Adipocyte (in vitro differentiated cells): ENCODE measurements around the gene SMPDL3B.

Source experiments
- DNase-seq: peaks from one replicate; pipeline ENCODE4 v3.0.0-alpha.2; 2015; ENCODE audit warnings: low read depth
- H3K27me3 ChIP-seq: replicated peaks from 2 replicates; pipeline ENCODE4 v1.7.0; 2013; ENCODE audit warnings: mild to moderate bottlenecking, low read length, moderate library complexity; ENCODE audit not compliant: control insufficient read depth, insufficient read depth
- H3K36me3 ChIP-seq: 2 replicates; pipeline ENCODE4 v1.7.0; 2013; ENCODE audit warnings: low read length, mild to moderate bottlenecking, moderate library complexity; ENCODE audit not compliant: control insufficient read depth, insufficient read depth, severe bottlenecking
- H3K4me1 ChIP-seq: 2 replicates; pipeline ENCODE4 v1.7.0; 2013; ENCODE audit warnings: mild to moderate bottlenecking, low read length, moderate library complexity; ENCODE audit not compliant: control insufficient read depth, insufficient read depth
- H3K4me3 ChIP-seq: 2 replicates; pipeline ENCODE4 v1.7.0; 2013; ENCODE audit warnings: mild to moderate bottlenecking, low read length, moderate library complexity
- H3K9ac ChIP-seq: 2 replicates; pipeline ENCODE4 v1.7.0; 2013; ENCODE audit warnings: mild to moderate bottlenecking, low read length, moderate library complexity
- H3K9me3 ChIP-seq: 2 replicates; pipeline ENCODE4 v1.7.0; 2013; ENCODE audit warnings: mild to moderate bottlenecking, low read length, moderate library complexity; ENCODE audit not compliant: control insufficient read depth

Gene SMPDL3B

DNA sequence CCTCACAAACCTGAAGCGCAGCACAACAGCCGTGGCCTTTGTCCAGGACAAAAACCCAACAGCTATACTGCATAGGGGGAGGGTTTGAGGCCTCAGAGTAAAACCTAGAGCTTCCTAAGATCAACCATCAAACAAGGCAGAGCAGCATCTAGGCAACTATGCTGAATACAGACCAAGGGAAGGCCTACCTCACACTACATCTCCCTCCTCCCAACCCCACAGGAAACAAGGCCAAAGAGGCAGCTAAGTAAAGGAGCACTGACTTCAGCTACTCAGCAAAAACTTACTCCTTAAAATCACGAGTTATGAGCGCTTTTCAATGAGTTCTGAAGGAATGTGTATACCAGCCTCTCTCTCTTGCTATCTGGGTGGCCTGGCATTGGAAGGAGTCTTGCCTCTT is 37.3 kb downstream of the SMPDL3B start:
- no peak for DNase-seq

DNA sequence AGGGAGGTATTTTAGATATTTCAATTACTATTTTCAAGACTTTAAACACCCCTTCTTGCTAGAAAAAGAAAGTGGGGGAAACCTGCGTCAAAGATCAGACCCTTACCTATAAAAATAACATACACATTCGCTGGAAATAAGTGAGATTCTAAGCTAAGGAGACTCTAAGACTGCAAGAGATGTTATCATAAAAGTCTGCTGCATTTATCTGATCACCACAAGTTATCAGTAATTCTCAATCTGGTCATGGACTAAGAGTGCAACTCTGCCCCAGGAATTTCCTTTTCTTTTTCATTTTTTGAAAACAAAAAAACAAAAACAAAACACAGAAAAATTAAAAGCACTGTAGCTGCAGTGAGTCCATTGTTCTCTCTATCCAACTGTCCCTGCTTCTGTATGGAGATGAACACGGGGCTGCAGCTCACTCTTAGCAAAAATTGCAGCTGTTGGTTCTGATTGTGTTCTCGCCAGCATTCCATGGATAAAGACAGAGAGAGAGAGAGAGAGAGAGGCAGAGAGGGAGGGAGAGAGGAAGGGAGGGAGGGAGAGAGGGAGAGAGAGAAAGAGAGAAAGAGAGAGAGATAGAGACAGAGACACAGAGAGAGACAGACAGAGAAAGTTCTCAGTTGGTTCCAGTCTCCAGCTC is 39.1 kb downstream of the SMPDL3B start:
- peaks cover 29% of the 10 kb centered on the region for H3K4me1 ChIP-seq
- H3K36me3 ChIP-seq = peaks cover 27% of the 10 kb centered on the region
- H3K27me3 ChIP-seq = no peaks in the 10 kb centered on the region
- no peak overlapping the region for H3K4me3 ChIP-seq
- no peak overlapping the region for H3K9ac ChIP-seq
- DNase-seq = no peak
- no peaks in the 10 kb centered on the region for H3K9me3 ChIP-seq

More for the DNA sequence above, 37.3 kb downstream of the SMPDL3B start:
- peaks cover 47% of the 10 kb centered on the region for H3K4me1 ChIP-seq
- H3K9ac ChIP-seq = no peak overlapping the region
- no peak overlapping the region for H3K4me3 ChIP-seq
- H3K36me3 ChIP-seq = peaks cover 24% of the 10 kb centered on the region
- no peaks in the 10 kb centered on the region for H3K27me3 ChIP-seq
- no peaks in the 10 kb centered on the region for H3K9me3 ChIP-seq

DNA sequence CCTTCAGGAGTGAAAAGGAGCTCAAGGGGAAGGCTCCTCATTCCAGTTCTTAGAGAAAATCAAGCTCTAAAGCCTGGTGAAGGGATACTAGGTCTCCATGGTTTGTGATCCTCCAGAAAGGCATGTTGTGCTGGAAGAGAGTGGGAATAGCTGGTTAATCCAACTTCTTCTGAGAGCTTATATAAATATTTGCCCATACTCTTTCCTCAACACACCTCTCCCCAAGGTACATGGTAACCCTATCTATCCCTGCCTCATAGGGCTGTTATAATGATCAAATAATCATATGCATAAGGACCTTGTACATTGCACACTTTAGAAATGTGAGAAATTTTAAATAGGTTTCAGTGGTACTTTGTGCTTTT is 39.6 kb downstream of the SMPDL3B start:
- no peaks in the 10 kb centered on the region for H3K27me3 ChIP-seq
- peaks cover 27% of the 10 kb centered on the region for H3K36me3 ChIP-seq
- no peak overlapping the region for H3K9ac ChIP-seq
- no peaks in the 10 kb centered on the region for H3K9me3 ChIP-seq
- H3K4me3 ChIP-seq = no peak overlapping the region
- peaks cover 29% of the 10 kb centered on the region for H3K4me1 ChIP-seq
- DNase-seq = no peak

DNA sequence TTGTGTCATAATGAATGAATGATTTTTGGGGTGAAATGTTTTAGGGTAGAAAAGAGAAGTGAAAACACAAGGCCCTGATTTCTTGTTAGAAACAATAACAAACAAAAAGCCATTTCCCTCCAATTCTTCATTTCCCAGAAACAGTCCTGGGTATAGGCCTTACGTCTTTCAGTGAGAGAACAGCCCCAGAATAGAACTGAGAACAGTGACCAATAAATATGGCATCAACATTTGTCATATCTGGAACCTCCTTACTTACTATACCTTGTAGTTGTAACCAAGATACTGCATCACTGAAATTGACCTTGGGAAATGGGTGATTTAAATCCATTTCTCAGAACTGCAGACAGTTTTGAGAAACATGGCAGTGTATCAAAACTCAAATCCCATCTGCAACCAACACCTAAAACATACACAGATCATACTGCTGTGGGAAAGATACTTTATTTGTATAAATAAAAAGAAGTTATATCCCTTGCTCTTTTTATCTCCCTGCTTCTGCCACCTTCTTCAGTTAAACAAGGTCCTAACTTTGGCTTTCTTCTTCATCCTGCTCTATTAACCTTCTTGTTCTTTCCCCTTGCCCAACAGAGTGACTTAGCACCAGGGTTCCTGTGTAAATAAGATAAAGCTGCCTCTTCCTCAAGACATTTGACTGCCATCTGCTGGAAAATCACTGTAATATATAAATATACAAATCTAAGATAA is 44.5 kb downstream of the SMPDL3B start:
- H3K4me3 ChIP-seq = no peak overlapping the region
- no peaks in the 10 kb centered on the region for H3K9me3 ChIP-seq
- H3K4me1 ChIP-seq = peaks cover 23% of the 10 kb centered on the region
- no peaks in the 10 kb centered on the region for H3K27me3 ChIP-seq
- H3K36me3 ChIP-seq = peaks cover 25% of the 10 kb centered on the region
- peak; percentile 88 for DNase-seq
- peak overlapping the region; percentile 23 for H3K9ac ChIP-seq

DNA sequence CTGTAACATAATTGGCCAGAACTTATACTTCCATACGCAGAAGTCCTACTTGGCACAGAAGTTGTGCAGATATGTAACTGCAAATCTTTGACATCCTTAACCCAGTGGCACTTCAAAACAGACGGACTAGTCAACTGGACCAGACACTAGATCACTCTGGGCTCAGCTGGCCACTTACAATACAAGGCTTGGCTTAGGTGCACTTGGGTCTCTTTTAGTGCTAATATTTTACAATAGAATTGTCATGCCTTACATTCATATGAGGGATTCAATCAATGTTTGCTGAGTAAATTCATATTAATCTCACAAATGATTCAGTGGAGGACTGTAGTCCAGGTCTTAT is 45.0 kb downstream of the SMPDL3B start:
- Histone ChIP-seq H3K9ac (peak overlapping the region; percentile 58), H3K9me3 (no peaks in the 10 kb centered on the region)

DNA sequence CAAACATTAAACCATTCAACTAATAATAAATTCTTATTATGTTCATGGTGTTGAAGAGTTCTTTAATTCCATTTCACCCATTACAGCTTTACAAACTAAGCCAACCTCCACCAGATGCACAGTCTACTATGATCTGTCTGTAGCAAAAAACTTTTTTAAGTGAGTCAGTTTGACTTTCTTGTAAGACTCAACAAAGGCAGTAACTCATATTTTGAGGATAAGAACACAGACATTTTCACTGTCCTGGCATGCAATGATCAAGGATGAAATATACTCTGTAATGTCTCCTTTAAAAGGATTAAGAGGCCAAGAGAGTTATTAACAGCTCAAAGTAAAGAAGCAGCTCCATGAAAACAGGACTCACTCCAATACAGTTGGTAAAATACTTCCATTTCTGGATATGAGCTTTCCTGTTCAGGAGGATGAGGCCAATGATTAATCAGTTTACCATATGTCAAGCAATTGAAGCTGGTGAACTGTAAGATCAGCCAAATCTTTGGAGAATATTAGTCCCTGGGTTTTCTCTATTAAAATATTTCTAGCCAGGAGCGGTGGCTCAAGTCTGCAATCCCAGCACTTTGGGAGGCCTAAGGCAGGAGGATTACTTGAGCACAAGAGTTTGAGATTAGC is 45.5 kb downstream of the SMPDL3B start:
- H3K9me3 ChIP-seq = no peaks in the 10 kb centered on the region

More for the DNA sequence above, 45.0 kb downstream of the SMPDL3B start:
- Histone ChIP-seq H3K27me3 (no peaks in the 10 kb centered on the region), H3K4me3 (no peak overlapping the region), H3K36me3 (peaks cover 20% of the 10 kb centered on the region), H3K4me1 (peaks cover 23% of the 10 kb centered on the region)
- DNase-seq = no peak

DNA sequence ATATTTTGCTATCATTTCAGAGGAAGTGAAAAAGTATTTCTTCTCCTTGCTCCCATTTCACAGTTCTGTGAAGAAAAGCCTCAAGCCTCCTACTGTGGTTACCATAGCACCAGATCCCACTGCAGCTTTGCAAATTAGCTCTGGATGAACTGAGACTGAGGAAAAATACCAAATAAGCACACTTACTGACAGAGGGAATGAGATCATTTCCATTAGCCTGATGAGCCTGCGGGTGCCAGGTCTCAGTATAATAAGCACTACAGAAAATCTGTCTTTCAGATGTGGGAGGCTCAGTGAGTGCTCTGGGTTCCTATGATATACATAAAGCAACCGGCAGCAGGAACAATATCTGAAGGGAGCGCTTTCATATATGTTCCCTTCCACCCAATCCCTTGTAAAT is 46.3 kb downstream of the SMPDL3B start:
- no peaks in the 10 kb centered on the region for H3K27me3 ChIP-seq
- DNase-seq = no peak
- H3K9me3 ChIP-seq = no peaks in the 10 kb centered on the region
- H3K4me3 ChIP-seq = no peak overlapping the region
- peak overlapping the region; percentile 30 for H3K9ac ChIP-seq
- H3K4me1 ChIP-seq = peaks cover 23% of the 10 kb centered on the region
- H3K36me3 ChIP-seq = peaks cover 15% of the 10 kb centered on the region

More for the DNA sequence above, 45.5 kb downstream of the SMPDL3B start:
- H3K9ac ChIP-seq = peak overlapping the region; percentile 58
- H3K4me3 ChIP-seq = no peak overlapping the region
- DNase-seq = no peak
- H3K27me3 ChIP-seq = no peaks in the 10 kb centered on the region
- peaks cover 18% of the 10 kb centered on the region for H3K36me3 ChIP-seq
- H3K4me1 ChIP-seq = peaks cover 23% of the 10 kb centered on the region

DNA sequence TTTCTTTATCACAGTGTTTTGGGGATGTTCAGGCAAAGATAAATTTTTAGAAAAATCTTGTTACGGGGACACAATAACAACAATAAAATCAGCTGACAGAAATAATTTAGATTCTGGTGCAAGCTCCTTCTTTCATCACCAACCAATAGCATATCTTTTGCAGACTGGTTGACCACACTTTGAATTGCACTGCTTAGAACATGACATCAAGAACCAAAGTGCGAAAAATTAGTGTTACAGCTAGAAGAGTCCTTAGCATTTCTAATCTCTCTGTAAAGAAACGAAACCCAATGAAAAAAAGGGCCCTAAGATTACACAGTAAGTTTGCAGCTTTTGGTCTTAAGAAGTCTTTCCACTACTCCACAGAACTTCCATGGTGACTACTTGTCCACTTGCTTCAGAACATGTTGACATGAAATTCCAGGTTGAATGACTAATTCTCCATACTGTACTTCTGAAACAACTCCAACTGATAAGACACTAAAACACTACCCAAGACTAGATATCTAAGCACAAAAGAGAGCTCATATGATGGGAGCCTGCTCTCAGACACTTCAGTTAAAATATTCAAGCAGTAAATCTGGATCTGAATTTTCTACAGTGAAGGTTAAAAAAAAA is 56.2 kb downstream of the SMPDL3B start:
- Histone ChIP-seq H3K9ac (no peak overlapping the region), H3K27me3 (no peaks in the 10 kb centered on the region), H3K36me3 (peaks cover 75% of the 10 kb centered on the region), H3K4me3 (no peak overlapping the region), H3K4me1 (no peaks in the 10 kb centered on the region), H3K9me3 (no peaks in the 10 kb centered on the region)
- no peak for DNase-seq

DNA sequence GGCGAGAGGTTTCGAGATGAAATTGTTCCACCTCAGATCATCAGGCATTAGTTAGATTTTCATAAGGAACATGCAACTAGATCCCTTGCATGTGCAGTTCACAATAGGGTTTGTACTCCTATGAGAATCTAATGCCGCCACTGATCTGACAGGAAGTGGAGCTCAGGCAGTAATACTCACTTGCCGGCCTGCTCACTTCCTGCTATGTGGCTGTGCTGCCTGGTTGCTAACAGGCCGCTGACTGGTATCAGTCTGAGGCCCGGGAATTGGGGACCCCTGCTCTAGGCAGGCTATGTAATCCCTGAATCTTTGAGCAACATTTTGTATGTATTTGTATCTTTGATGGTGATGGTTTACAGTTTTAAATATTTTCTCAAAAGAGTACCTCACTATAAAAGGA is 57.5 kb downstream of the SMPDL3B start:
- H3K36me3 ChIP-seq = peaks cover 81% of the 10 kb centered on the region
- DNase-seq = no peak

DNA sequence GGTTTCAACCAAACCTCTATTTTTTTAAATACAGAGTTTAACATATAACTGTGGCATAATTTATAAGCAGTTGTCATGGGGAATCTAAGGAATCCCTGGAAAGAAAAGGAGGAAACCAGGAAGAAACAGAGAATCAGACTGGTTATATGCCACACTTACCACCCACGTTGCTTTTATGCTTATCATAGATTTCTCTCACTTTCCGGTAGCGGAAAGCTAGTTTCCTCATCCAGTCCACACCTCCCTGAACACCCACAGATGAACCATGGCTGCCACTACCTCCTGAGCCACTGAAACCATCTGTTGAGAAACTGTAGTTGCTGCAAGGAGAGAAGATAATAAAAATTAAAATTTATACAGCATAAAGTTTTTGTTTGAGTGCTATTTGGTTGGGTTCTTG is 58.4 kb downstream of the SMPDL3B start:
- Histone ChIP-seq H3K4me1 (no peaks in the 10 kb centered on the region), H3K36me3 (peaks cover 82% of the 10 kb centered on the region), H3K9ac (no peak overlapping the region), H3K4me3 (no peak overlapping the region), H3K27me3 (no peaks in the 10 kb centered on the region), H3K9me3 (no peaks in the 10 kb centered on the region)
- no peak for DNase-seq

More for the DNA sequence above, 57.5 kb downstream of the SMPDL3B start:
- Histone ChIP-seq H3K4me3 (no peak overlapping the region), H3K27me3 (no peaks in the 10 kb centered on the region), H3K9ac (no peak overlapping the region), H3K9me3 (no peaks in the 10 kb centered on the region), H3K4me1 (no peaks in the 10 kb centered on the region)

DNA sequence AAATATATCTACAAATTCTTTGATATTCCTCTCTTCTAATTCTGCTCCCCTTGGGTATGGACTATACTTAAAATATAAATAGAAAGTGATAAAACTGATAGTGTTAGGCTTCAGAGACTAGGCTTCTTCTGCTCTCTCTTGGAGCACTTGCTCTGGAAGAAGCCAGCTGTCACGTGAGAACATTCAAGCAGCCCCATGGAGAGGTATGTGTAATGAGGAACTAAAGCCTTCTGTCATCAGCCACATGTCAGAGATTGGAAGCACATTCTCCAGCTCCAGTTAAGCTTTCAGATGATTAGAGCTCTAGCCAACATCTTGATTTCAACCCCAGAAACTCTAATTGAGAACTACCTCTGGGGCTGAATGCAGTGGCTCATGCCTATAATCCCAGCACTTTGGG is 59.3 kb downstream of the SMPDL3B start:
- H3K36me3 ChIP-seq = peaks cover 82% of the 10 kb centered on the region

More for the DNA sequence above, 59.3 kb downstream of the SMPDL3B start:
- no peak overlapping the region for H3K9ac ChIP-seq
- H3K9me3 ChIP-seq = no peaks in the 10 kb centered on the region
- no peaks in the 10 kb centered on the region for H3K27me3 ChIP-seq
- no peak overlapping the region for H3K4me3 ChIP-seq
- DNase-seq = no peak
- H3K4me1 ChIP-seq = no peaks in the 10 kb centered on the region
